ENCODE data around the gene FAM149A.

FAM149A gene

GRCh38 chr4:186161138-186161537 is 56.6 kb downstream of the FAM149A start:
- DNase-seq = peak; percentile 21

GRCh38 chr4:186166852-186167512 is 62.5 kb downstream of the FAM149A start:
- DNase-seq = no peak

GRCh38 chr4:186167605-186168004 is 63.1 kb downstream of the FAM149A start:
- no peak for DNase-seq

- no peak for DNase-seq
Observed at GRCh38 chr4:186168750-186169149, 64.2 kb downstream of the FAM149A start.

- DNase-seq = no peak
Observed at GRCh38 chr4:186169333-186169944, 64.9 kb downstream of the FAM149A start.

GRCh38 chr4:186169945-186170802 is 65.7 kb downstream of the FAM149A start:
- no peak for DNase-seq

GRCh38 chr4:186170966-186171365 is 66.5 kb downstream of the FAM149A start:
- no peak for DNase-seq

GRCh38 chr4:186172546-186172945 is 68.0 kb downstream of the FAM149A start:
- DNase-seq = no peak

GRCh38 chr4:186188107-186188506 is 83.6 kb downstream of the FAM149A start:
- DNase-seq = no peak

GRCh38 chr4:186189656-186190055 is 85.2 kb downstream of the FAM149A start:
- no peak for DNase-seq

- DNase-seq = peak; percentile 41
Observed at GRCh38 chr4:186190581-186191199, 86.2 kb downstream of the FAM149A start.

- peak; percentile 92 for DNase-seq
Observed at GRCh38 chr4:186191200-186192065, 86.9 kb downstream of the FAM149A start, which contains the start of gene CYP4V2. Gene CYP4V2, plus strand, starts transcription at chr4:186191567. Its CDS starts 257 bp downstream, at chr4:186191824.

GRCh38 chr4:186192066-186192612 is 87.6 kb downstream of the FAM149A start:
- DNase-seq = peak; percentile 39

- DNase-seq = no peak
Observed at GRCh38 chr4:186193851-186194250, 89.3 kb downstream of the FAM149A start.

- DNase-seq = no peak
Observed at GRCh38 chr4:186196063-186196462, 91.6 kb downstream of the FAM149A start.

- no peak for DNase-seq
Observed at GRCh38 chr4:186200516-186200915, 96.0 kb downstream of the FAM149A start.

GRCh38 chr4:186201010-186201409 is 96.5 kb downstream of the FAM149A start:
- no peak for DNase-seq

GRCh38 chr4:186201535-186202230 is 97.2 kb downstream of the FAM149A start:
- peak; percentile 63 for DNase-seq

GRCh38 chr4:186202490-186203140 is 98.1 kb downstream of the FAM149A start:
- DNase-seq = no peak

GRCh38 chr4:186203406-186203805 is 98.9 kb downstream of the FAM149A start:
- DNase-seq = no peak

- peak; percentile 69 for DNase-seq
Observed at GRCh38 chr4:186204103-186204559, 99.6 kb downstream of the FAM149A start.
